GM12878 (cell line): ENCODE data around the gene NAA15. TPM values are rescaled to one million over a fixed set of nuclear protein-coding genes. Genes with fewer than 3 reads are reported as not detected.

Experiments used
- ATAC-seq: fragments of 200-7000 bp; cut with Tn5 transposase; 3 replicates; pipeline ENCODE4 v1.9.1; 2020; ENCODE audit warnings: mild to moderate bottlenecking, moderate library complexity
- BruUV-seq: library from RNA; stranded (reverse); fragments of 400-500 nt; replicated peaks from 2 replicates; lab custom pipeline; 2021; lab: Mats Ljungman, UMichigan
- CTCF ChIA-PET: fragments of 300-600 bp; sonication (Branson Sonifier 250); formaldehyde crosslinking; extraction: SDS; loops from one replicate; lab custom pipeline; 2021; ENCODE audit warnings: inconsistent platforms; lab: Yijun Ruan, JAX
- POLR2A ChIA-PET: fragments of 350-600 bp; formaldehyde crosslinking; extraction: SDS; loops from one replicate; lab custom pipeline; 2021; ENCODE audit warnings: inconsistent platforms; lab: Charles Lee
- RAD21 ChIA-PET: fragments of 300-600 bp; sonication (Branson Sonifier 250); formaldehyde crosslinking; loops from one replicate; lab custom pipeline; 2023; ENCODE audit warnings: antibody characterized with exemption; ENCODE audit not compliant: unreplicated experiment; lab: Charles Lee
- SMC1A ChIA-PET: fragments of 300-600 bp; sonication (Branson Sonifier 250); formaldehyde crosslinking; loops from one replicate; lab custom pipeline; 2023; ENCODE audit not compliant: unreplicated experiment, uncharacterized antibody; lab: Charles Lee
- DNase-seq: peaks from one replicate; pipeline ENCODE4 v3.0.0-alpha.2; 2011; ENCODE audit warnings: low read depth, low spot score
- FAIRE-seq: peaks from 3 replicates; lab custom pipeline; 2011; peaks lifted over from hg19 to GRCh38; lab: Jason Lieb, UNC
- H2AFZ ChIP-seq: 2 replicates; pipeline ENCODE4 v1.6.0; 2011; ENCODE audit warnings: low read depth, low read length, control low read depth; ENCODE audit not compliant: control insufficient read depth
- H3K27ac ChIP-seq: 2 replicates; pipeline ENCODE4 v1.5.1; 2011; ENCODE audit warnings: control low read depth; ENCODE audit not compliant: control insufficient read depth, insufficient read depth
- H3K27me3 ChIP-seq, 2 experiments: replicated peaks in 1 of 2; 2 replicates each; pipeline versions ENCODE4 v1.6.0 to v1.6.1; 2011; ENCODE audit warnings: low read length in 1 of 2; ENCODE audit not compliant: control insufficient read depth in 2 of 2, insufficient read depth in 2 of 2
- H3K36me3 ChIP-seq, 2 experiments: 2 replicates each; pipeline ENCODE4 v1.5.1; 2011; ENCODE audit warnings: low read length in 1 of 2; ENCODE audit not compliant: control insufficient read depth in 2 of 2, insufficient read depth in 2 of 2
- H3K4me1 ChIP-seq: 2 replicates; pipeline ENCODE4 v1.6.1; 2011; ENCODE audit warnings: mild to moderate bottlenecking, low read length, moderate library complexity, mixed read lengths; ENCODE audit not compliant: control insufficient read depth, insufficient read depth
- H3K4me2 ChIP-seq: 2 replicates; pipeline ENCODE4 v1.6.0; 2011; ENCODE audit warnings: control low read depth; ENCODE audit not compliant: control insufficient read depth, insufficient read depth
- H3K4me3 ChIP-seq: fragments of 200-600 bp; sonication (generic); 2 replicates; pipeline ENCODE4 v1.5.1; 2016
- H3K79me2 ChIP-seq: 2 replicates; pipeline ENCODE4 v1.6.0; 2011; ENCODE audit warnings: low read length; ENCODE audit not compliant: control insufficient read depth, insufficient read depth
- H3K9ac ChIP-seq: 2 replicates; pipeline ENCODE4 v1.8.0; 2011; ENCODE audit warnings: low read length, control low read depth, mixed read lengths; ENCODE audit not compliant: control insufficient read depth, insufficient read depth
- H3K9me3 ChIP-seq: replicated peaks from 3 replicates; pipeline ENCODE4 v1.5.1; 2011; ENCODE audit warnings: mild to moderate bottlenecking, low read length; ENCODE audit not compliant: control insufficient read depth, insufficient read depth
- H4K20me1 ChIP-seq: 2 replicates; pipeline ENCODE4 v1.6.0; 2011; ENCODE audit not compliant: control insufficient read depth, insufficient read depth
- BHLHE40 ChIP-seq, 2 experiments: fragments of 450-650 bp in 1 of 2; IDR thresholded peaks; 2 replicates each; pipeline ENCODE4 v1.6.1; 2011 to 2017; ENCODE audit warnings: low read depth in 2 of 2, borderline replicate concordance in 1 of 2, improper control_type of control experiment in 1 of 2, low read length in 1 of 2, mild to moderate bottlenecking in 1 of 2
- NFXL1 ChIP-seq: fragments of 450-650 bp; IDR thresholded peaks from 2 replicates; pipeline ENCODE4 v1.6.1; 2017; ENCODE audit warnings: antibody characterized with exemption, mild to moderate bottlenecking, borderline replicate concordance
- NR2F1 ChIP-seq: fragments of 450-650 bp; conservative IDR thresholded peaks from 2 replicates; pipeline ENCODE4 v1.6.1; 2017; ENCODE audit warnings: mild to moderate bottlenecking
- RELA ChIP-seq: fragments of 450-650 bp; IDR thresholded peaks from 2 replicates; pipeline ENCODE4 v1.8.0; 2014; ENCODE audit warnings: borderline replicate concordance; ENCODE audit not compliant: partially characterized antibody
- TCF12 ChIP-seq: IDR thresholded peaks from 2 replicates; pipeline ENCODE4 v1.6.1; 2011; ENCODE audit warnings: low read depth, mild to moderate bottlenecking, low read length
- WGBS: methylation state at CpG from one replicate; pipeline ENCODE4 v1.1.6; 2016; ENCODE audit warnings: low lambda C conversion rate; ENCODE audit not compliant: insufficient replicate concordance, insufficient coverage; ENCODE audit errors: missing lambda C conversion rate; 5-methylcytosine and 5-hydroxymethylcytosine counted together
- in situ Hi-C: fragments of 300-500 bp; cut with MboI; formaldehyde crosslinking; loops from 9 replicates; pipeline ENCODE4 v1.14.3; 2018; ENCODE audit warnings: mixed read lengths
- intact Hi-C: fragments of 100-400 bp; cut with micrococcal nuclease; formaldehyde crosslinking; loops from one replicate; pipeline ENCODE4 v1.14.2; 2022; ENCODE audit not compliant: unreplicated experiment
- polyA plus RNA-seq, 11 experiments: library from polyadenylated mRNA; depleted of rRNA in 4 of 11; unstranded in 6 of 11; stranded (reverse) in 5 of 11; fragments of >200 nt; fragmentation: Nextera tagmentation in 4 of 11; fragmentation: Illumina TruSeq in 1 of 11; extraction: Ambion mirVana in 4 of 11; extraction: Trizol in 1 of 11; gene quantifications; 1 replicate in 1 of 11; 2 replicates in 10 of 11; pipeline versions ENCODE4 v1.2.1 to v1.2.3, GENCODE V29; 2011 to 2016; ENCODE audit warnings: inconsistent platforms in 2 of 11, missing spikeins in 2 of 11, low read depth in 1 of 11
- total RNA-seq, 4 experiments: library from RNA; depleted of rRNA in 3 of 4; stranded (reverse); fragments of >200 nt in 3 of 4; fragmentation: Illumina TruSeq in 1 of 4; extraction: Trizol in 1 of 4; gene quantifications; 2 replicates each; pipeline versions ENCODE4 v1.2.1 to v1.2.3, GENCODE V29; 2013 to 2021
- TF ChIP-seq, protein P1 (sequence below): IDR thresholded peaks from 2 replicates; pipeline ENCODE4 v1.6.1; 2012; ENCODE audit warnings: mild to moderate bottlenecking, low read depth, low read length
- TF ChIP-seq, protein P2 (sequence below): fragments of 450-650 bp; IDR thresholded peaks from 2 replicates; pipeline ENCODE4 v1.6.1; 2016; ENCODE audit warnings: mild to moderate bottlenecking, moderate library complexity, borderline replicate concordance
- TF ChIP-seq, protein P3 (sequence below): fragments of 450-650 bp; IDR thresholded peaks from 2 replicates; pipeline ENCODE4 v1.6.1; 2016; ENCODE audit warnings: mild to moderate bottlenecking

The NAA15 gene
- total and polyA plus RNA-seq, 10 of the 15 experiments (the other 5 are each of a cell fraction or from before 2014, with no cell fraction given), result 24.3 to 93.1 (median 51.9) TPM

DNA sequence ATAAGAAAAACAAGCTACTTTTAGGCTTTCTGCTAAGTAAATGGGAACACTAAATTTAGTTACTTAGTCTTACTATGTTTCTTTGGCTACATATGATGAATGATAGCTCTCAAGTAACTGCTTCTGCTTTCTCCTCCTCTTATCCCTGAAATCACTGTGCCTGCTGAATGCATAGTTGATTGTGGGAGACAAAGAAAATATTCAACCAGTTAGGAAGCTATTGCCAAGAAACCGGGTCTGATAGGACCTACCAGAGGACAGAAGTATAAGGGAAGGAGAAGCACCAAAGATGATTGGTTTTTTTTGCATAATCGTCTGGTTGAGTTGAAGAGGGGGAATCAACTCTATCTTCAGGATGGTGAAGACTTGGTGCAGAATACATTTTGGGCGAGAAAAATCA is 29.0 kb downstream of the NAA15 start:
- in situ Hi-C loops, result no loop called here
- ATAC-seq (peak; percentile 13), FAIRE-seq (no peak)
- ChIA-PET SMC1A (interaction anchor here (0.9 to 3.3 kb wide), 7 partner anchors 10 to 36 kb away, joined by 3 to 25 read pairs (median 4); partner anchors contain the start of gene NAA15), RAD21 (interaction anchor here (0.8 to 3.3 kb wide), 5 partner anchors 9 to 101 kb away, joined by 4 to 17 read pairs (median 5); partner anchors contain the start of genes NAA15 and NDUFC1)
- no peak overlapping the region for H3K9ac ChIP-seq
- no TSS peak for BruUV-seq
- TF ChIP-seq TCF12 (no peak), BHLHE40 (IDR thresholded peaks at IDR 0.05; ENCODE audit: borderline replicate concordance in 1 of 2, low read depth in 2 of 2, low read length in 1 of 2) (no peak), NR2F1 (no peak), NFXL1 (no peak), RELA (no peak)
- TF ChIP-seq, protein P1, sequence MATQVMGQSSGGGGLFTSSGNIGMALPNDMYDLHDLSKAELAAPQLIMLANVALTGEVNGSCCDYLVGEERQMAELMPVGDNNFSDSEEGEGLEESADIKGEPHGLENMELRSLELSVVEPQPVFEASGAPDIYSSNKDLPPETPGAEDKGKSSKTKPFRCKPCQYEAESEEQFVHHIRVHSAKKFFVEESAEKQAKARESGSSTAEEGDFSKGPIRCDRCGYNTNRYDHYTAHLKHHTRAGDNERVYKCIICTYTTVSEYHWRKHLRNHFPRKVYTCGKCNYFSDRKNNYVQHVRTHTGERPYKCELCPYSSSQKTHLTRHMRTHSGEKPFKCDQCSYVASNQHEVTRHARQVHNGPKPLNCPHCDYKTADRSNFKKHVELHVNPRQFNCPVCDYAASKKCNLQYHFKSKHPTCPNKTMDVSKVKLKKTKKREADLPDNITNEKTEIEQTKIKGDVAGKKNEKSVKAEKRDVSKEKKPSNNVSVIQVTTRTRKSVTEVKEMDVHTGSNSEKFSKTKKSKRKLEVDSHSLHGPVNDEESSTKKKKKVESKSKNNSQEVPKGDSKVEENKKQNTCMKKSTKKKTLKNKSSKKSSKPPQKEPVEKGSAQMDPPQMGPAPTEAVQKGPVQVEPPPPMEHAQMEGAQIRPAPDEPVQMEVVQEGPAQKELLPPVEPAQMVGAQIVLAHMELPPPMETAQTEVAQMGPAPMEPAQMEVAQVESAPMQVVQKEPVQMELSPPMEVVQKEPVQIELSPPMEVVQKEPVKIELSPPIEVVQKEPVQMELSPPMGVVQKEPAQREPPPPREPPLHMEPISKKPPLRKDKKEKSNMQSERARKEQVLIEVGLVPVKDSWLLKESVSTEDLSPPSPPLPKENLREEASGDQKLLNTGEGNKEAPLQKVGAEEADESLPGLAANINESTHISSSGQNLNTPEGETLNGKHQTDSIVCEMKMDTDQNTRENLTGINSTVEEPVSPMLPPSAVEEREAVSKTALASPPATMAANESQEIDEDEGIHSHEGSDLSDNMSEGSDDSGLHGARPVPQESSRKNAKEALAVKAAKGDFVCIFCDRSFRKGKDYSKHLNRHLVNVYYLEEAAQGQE, result no peak
- TF ChIP-seq, protein P2, sequence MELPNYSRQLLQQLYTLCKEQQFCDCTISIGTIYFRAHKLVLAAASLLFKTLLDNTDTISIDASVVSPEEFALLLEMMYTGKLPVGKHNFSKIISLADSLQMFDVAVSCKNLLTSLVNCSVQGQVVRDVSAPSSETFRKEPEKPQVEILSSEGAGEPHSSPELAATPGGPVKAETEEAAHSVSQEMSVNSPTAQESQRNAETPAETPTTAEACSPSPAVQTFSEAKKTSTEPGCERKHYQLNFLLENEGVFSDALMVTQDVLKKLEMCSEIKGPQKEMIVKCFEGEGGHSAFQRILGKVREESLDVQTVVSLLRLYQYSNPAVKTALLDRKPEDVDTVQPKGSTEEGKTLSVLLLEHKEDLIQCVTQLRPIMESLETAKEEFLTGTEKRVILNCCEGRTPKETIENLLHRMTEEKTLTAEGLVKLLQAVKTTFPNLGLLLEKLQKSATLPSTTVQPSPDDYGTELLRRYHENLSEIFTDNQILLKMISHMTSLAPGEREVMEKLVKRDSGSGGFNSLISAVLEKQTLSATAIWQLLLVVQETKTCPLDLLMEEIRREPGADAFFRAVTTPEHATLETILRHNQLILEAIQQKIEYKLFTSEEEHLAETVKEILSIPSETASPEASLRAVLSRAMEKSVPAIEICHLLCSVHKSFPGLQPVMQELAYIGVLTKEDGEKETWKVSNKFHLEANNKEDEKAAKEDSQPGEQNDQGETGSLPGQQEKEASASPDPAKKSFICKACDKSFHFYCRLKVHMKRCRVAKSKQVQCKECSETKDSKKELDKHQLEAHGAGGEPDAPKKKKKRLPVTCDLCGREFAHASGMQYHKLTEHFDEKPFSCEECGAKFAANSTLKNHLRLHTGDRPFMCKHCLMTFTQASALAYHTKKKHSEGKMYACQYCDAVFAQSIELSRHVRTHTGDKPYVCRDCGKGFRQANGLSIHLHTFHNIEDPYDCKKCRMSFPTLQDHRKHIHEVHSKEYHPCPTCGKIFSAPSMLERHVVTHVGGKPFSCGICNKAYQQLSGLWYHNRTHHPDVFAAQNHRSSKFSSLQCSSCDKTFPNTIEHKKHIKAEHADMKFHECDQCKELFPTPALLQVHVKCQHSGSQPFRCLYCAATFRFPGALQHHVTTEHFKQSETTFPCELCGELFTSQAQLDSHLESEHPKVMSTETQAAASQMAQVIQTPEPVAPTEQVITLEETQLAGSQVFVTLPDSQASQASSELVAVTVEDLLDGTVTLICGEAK, result no peak
- TF ChIP-seq, protein P3, sequence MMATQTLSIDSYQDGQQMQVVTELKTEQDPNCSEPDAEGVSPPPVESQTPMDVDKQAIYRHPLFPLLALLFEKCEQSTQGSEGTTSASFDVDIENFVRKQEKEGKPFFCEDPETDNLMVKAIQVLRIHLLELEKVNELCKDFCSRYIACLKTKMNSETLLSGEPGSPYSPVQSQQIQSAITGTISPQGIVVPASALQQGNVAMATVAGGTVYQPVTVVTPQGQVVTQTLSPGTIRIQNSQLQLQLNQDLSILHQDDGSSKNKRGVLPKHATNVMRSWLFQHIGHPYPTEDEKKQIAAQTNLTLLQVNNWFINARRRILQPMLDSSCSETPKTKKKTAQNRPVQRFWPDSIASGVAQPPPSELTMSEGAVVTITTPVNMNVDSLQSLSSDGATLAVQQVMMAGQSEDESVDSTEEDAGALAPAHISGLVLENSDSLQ, result no peak
- TF ChIP-seq, all 136 proteins: peak for 0
- ChIA-PET CTCF (interaction anchor here (0.8 to 3.4 kb wide), 6 partner anchors 10 to 232 kb away, joined by 3 to 18 read pairs (median 5); no protein-coding TSS in a partner anchor), POLR2A (interaction anchor here (0.6 to 2.7 kb wide), 6 partner anchors 8 to 34 kb away, joined by 3 to 16 read pairs (median 4); partner anchors contain the start of genes NAA15 and NDUFC1)
- H3K79me2 ChIP-seq, result peaks cover 80% of the 10 kb centered on the region
- H3K9me3 ChIP-seq, result peaks cover 1% of the 10 kb centered on the region; the same call in 1 of the 3 replicates
- H3K36me3 ChIP-seq, result peaks cover 4 to 6% of the 10 kb centered on the region in 2 experiments
- intact Hi-C loops, result no loop called here
- H3K4me2 ChIP-seq, result peak overlapping the region; percentile 23; the same call in 1 of the 2 replicates
- peak overlapping the region; percentile 43 for H3K27ac ChIP-seq
- H3K27me3 ChIP-seq, result no peaks in the 10 kb centered on the region
- WGBS, result 54% methylated on average over 3 of the region's 3 CpGs
- H3K4me3 ChIP-seq, result no peak overlapping the region
- peaks cover 12% of the 10 kb centered on the region; the same call in 1 of the 2 replicates for H3K4me1 ChIP-seq
- H4K20me1 ChIP-seq, result no peaks in the 10 kb centered on the region
- no peak for DNase-seq
- H2AFZ ChIP-seq, result no peak overlapping the region
